NCI-H187 (cell line): Measurements from ENCODE around the gene RPAP3.

Experiments
- DNase-seq, 2 experiments: peaks; one replicate each; lab custom pipeline; 2025; lab: John Stamatoyannopoulos, UW

RPAP3 gene

DNA sequence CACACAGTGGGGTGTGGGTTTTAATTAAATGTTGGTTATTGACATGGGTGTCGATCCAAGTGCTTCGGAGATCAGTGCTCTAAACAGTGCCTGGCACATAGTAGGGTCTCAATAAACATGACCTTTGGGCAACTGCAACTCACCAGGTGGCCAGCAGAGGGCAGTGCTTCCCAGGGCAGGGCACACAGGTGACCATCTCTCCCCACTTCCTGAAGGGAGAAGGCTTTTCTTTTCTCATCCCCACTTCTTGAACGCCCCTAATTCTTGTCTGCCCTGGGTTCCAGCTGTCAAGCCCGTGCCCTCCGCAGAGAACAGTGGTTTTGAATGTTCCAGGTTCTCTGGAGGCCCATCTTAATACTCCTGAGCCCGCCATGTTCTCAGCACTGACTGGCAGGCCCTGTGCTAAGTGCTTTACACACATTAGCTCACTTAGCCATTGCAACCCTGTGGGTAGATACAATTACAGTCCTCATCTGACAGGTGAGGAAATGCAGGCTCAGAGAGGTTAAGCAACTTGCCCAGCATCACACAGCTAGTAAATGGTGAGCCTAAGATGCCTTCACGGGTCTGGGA, 36.5 kb upstream of the RPAP3 start:
- DNase-seq = no peak

DNA sequence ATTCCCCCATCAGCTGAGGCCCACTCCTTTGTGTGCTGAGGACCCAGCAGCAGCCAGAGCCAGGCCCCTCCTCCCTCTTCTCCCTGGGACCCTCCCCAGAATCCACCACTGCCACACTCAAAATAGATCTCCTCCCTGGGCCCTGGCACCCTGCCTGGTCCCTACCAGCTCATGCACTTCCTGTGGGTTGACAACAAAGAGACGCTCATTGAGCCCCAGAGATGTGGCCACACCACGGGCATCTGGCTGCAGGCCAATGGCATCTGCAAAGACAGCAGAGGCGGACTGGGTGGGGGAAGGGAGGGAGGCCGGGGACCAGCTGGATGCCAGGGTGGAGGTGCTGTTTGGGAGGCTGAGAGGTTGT, 35.5 kb upstream of the RPAP3 start:
- DNase-seq = peak in 1 of 2 experiments; percentile 13

DNA sequence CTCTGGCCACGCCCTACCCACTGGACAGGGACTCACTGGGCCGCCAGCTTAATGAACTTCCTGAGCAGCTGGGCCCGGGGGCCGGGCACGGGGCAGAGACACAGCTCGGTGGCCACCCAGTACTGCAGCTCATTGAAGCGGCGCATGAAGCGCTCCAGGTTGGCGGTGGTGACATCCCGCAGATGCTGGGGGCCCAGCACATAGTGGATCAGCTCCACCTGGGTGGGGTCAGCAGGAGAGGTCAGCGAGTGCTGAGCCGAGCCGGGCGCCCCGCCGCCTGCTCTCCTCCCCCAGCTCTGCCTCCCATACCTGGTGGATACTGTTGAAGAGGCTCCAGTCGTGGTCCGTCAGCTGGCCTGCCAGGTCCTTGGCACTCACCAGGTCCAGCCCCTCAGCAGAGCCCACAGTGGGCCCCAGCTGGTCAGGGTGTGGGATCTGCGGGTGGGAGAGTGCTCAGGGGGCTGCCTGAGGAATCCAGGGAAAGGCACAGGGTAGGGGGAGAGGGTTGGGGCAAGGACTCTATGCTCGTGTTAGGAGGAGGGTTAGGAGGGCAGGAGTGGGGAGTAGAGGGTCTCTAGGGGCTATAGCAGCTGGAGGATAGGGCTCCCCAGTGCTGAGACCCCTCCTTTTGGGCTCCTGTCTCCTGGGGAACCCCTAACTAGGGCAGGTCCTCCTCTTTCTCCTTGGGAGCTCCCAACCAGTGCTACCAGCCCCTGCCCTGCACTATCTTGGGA, 34.9 kb upstream of the RPAP3 start:
- DNase-seq = no peak

DNA sequence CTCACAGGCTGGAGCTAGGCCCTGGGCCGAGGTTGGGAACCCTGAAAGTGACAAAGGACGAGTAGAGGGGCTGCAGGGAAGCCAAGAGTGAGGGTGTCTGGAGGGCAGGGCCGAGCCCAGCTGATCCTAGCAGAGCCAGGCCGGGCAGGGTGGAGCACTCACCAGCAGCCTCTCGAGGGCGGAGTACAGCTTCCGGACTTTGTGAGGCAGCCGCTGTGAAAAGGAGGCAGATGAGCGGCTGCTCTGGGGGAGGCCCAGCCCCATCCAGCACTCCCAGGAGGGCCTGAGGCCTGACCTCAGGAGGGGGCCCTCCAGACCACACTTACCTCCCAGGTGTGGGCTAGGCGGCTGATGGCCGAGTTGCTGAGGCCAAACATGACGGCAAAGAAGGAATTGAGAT, 34.1 kb upstream of the RPAP3 start:
- DNase-seq = no peak

DNA sequence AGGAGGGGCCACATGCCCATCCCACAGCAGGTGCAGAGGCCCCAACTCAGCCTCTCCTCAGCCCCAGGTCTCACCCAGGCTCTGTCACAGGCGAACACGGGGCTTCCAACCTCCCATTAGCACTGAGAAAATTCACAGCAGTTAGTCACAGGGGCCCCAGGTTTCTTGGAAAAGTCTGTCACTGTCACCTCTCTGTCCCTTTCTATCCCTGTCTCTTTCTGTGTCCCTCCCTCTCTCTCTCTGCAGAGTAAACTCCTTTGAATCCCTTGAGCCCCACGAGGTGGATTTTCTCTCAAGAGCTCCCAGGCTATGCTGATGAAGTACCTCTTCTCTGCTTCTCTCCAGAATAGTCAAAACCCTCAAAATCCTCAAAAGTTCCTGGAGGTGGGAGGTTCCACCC, 33.5 kb upstream of the RPAP3 start:
- no peak for DNase-seq

DNA sequence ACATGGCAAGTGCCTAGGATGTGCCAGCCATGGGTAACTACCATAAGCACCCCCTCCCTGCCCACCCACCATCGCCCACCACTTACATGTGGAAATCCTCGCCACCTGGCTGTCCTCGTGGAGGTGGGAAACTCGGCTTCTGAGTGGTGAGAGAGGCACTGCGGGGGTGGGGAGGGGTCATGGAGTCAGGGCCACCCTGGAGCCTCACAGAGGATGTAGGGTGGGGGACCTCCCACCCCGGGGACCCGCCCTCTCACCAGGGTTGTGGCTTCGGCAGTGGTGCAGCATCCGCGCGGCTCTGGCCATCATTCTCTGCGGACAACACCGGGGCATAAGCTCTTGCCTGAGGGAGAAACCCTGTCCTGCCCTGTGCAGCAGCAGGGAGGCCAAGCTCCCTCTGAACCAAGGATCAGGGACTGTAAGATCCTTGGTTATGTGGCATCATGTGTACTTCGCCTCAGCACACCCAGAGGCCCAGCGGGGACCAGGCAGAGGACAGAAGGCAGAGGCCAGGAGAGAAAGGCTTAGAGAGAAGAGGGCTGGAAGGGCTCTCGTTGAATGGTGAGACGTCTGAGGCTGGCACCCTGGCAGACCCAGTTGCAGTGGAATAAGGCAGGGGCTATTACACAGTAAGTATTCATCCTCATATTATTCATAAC, 32.2 kb upstream of the RPAP3 start:
- DNase-seq = no peak

DNA sequence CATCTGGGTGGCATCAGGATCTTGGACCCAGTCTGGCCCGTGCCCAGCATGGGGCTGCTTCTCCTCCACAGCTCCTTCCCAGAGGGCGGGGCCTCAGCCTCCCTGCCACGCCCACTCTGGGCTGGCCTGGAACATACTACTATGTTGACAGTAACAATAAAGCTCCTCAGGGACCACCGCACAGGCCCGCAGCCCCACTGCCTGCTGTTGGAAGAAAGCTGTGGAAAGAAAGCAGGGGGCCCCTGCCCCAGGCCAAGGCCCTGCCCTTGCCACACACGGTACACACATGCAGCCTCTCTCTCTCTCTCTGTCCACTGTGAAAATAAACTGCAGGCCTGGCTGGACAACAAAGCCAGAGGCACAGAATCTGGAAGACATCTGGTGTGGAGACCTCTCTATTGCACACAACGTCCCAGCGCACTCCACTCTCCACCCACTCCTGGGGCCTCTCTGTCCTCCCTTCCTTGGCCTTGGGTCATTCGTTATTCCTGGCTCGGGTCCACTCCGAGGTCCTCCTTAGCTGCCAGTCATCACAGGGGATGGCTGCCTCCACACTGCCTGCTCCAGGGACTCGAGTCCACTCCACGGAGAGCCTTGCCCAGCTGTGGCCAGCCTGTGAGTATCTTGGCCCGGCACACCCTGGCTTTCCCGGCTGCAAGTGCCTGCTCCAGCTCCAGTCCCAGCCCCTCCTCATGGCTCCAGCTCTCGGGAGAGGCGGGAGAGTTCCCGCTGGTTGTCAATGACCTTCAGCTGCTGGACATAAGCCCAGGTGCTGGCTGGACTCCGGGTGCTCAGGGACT, 31.2 kb upstream of the RPAP3 start:
- no peak for DNase-seq

DNA sequence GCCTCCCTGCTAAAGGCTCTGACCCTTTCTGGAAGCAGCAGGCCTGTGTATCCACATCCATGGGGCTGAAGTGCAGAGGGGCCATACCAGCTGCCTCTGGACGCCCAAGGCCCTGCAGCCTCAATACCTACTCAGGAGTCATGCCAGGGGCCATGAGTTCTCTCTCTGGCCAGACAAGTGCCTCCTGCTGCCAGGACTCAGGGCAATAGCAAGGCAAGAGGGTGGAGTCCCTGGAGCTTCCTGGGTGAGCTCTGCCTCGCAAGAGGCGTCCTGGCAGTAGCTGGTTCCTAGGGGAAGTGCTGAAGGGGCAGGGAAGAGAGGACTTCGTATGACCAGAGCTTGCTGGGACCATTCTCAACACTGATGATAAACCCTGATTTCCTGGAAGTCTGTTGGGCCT, 30.4 kb upstream of the RPAP3 start:
- DNase-seq = no peak

DNA sequence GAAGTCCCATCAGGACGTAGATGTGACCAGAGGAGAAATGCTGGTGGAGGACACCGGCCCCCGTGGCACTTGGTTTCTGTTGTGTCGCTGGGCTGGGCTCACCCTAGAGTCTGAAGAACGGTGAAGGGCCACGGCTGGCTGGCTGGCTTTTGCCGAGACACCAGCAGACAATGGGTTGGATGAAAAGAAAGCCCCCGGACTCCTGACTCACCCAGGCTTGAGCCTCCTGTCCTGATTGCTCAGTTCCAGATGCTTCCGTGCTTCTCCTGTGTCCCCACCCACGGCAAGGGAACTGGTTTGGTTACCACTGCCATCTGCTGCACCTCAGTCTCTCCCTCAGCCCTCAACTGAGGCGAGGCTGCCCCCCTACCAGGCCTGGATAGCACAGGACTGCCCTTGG, 29.8 kb upstream of the RPAP3 start:
- no peak for DNase-seq

DNA sequence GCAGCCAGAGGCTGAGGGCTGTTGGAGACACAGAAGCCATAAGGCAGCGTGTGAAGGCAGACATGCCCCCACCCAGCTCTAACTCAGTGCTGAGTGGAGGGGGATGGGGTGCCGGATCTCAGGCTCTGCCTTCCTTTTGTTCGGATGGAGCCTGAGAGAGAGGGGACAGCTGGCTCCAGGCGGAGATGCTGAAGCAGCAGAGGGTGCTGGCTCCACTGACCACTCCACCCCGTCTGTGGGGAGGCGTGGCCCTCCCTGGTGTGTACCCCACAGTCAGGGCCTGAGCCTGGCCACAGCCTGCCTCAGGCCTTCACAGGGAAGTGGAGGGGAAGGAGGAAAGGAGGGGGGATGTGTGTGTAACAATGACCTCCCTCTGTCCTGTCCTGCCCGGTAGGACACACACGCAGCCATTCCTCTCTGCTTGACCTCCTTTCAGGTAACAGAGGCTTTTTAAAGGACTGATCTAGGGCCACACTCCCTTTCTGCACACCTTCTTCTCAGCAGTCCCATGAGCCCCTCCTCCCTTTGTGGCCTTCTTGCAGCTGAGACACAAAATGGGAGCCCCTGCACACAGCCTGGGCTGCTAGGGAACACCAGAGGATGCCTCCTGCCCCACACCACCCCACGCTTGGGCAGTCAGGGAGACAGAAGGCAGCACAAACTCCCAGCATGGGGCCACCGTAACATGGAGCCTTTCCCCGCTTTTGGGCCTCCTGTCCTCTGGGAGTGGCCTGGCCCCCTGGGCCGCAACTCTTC, 29.1 kb upstream of the RPAP3 start:
- DNase-seq = no peak

DNA sequence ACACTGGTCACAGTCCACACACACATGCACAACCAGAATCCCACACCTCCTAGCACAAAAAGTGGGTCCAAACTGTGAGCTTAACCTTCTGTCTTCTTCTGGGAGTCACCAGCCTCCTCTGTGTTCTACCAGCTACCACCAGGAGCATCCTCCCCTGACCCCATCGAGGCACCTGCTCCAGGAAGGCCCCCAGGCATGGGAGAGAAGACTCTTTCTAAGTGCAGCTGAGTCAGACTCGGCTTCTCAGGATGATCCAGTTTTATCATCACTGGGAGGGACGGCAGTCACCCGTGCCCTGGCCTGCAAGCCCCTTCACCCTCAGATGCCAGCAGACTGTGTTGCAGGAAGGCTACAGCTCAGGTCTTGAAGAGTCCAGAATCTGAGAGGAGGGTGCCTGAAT, 27.3 kb upstream of the RPAP3 start:
- no peak for DNase-seq

DNA sequence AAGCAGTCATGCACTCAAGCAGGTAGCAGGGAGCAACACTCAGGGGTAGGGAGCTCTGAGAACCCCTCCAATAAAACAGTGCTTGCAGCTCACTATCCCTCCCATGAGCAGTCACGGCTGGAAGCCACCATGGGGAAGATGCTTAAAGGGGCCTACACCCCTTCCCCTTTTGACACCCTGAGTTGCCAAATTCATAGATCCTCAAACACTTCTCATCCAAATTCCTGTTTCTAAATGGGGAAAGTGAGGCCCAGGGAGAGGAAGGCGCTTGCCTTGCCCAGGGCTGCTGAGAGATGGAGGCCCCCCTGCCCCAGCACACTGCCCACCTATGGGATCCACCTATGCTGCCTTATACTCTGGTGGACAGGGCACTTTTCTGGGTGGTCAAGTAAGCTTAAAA, 26.7 kb upstream of the RPAP3 start:
- no peak for DNase-seq

DNA sequence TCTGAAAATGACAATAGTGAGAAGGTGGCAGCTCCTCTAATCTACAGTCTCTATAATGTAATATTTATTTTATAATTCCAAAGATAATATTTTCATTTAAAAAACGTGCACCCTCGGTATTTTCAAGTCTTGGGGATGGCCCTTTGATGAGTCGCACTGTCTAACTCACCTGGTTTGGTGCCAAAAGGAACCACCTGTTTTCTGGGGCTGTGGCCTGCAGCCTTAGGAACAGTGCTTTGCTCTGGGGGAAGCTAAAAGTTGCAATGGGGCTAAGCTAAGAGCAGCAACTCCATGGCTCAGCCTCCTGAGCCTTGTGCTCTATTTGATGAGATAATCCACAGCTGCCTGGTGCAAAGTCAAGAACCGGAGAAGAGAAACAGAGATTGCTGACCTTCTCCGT, 25.9 kb upstream of the RPAP3 start:
- no peak for DNase-seq

DNA sequence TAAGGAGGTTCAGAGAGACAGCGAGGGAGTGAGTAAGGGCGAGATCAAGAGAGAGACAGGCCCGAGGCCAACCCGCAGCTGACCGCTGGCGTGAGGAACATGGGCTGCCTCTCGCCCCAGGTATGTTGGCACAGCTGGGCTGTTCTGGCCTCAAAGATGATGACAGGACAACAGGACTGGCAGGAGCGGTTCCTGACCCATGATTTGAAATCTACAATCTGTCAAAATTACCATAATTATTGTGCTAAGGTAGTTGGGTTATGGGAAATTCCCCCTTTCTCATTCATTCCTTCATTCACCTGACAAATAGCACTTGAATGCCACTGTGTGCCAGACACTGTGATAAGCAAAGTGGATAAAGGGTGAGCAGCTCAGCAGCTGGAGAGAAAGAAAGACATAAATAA, 24.5 kb upstream of the RPAP3 start:
- no peak for DNase-seq

DNA sequence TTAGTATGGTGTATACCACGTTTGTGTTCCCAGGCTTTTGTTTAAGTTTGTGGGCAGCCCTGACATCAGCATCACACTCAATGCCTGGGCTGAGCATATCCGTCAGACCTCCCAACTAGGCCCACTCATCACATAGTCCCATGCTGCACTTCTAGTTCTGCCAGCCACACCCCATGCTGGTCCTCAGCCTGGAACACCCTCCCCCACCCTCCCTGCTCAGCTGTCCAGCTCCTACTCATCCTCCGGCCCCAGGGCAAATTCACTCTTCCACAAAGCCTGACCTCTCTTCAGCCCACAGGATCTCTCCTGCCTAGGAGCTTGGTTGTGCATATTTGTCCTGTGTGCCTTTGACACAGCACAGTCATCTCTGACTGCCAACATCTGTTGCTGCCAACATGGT, 23.4 kb upstream of the RPAP3 start:
- DNase-seq = no peak

DNA sequence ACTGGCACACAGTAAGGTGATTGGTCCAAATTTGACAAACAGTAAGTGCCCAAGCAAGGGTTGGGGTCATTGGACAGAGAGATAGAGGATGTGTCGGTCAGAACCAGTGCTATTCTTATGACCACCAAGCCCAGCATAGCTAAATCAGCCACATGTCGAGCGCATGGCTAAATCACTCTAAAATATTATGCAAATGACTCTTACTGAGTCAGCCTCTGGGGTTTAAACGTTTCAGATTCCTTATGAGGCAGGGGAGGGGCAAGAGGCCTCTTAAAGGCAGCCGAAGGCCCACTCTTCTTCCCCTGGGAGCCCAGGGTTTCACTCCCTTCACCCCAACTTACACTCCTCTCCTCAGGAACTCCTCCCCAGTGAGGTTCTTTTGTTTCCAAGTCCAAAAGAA, 20.1 kb upstream of the RPAP3 start:
- no peak for DNase-seq

DNA sequence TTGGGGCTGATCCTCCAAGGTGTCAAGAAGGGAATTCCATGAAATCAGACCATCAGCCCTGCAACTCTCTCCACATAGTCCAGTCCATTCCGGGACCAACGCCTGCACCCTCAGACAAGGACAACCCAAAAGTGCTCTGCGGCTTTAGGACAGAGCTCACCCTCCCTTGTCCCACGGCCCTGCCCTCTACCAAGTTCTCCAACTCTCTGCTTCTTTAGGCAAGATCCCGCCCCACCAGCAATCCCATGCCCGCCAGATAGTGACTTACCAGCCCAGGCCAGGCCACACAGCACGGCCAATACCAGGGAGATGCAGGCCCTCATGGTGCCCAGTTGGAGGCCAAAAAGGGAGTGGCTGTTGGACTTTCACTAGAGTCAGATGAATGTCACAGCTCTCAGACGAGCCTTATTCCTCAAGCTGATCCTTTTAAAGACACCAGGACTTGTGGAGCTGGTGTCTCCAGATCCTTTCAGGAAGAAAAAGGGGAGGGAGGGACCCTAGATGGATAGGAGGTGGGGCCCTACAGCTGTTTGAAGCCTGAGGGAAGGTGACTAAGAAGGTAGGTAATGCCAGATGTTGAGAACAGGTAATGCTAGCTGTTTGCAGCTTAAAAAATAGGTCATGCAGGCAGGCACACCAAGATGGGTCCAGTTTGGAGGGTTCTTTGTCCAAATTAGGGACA, 19.4 kb upstream of the RPAP3 start, which contains the start of gene ENDOU:
Gene ENDOU, minus strand, starts transcription at position 400 of the 682 bp plus-strand sequence. Its CDS starts 77 bp downstream, at position 323.
- DNase-seq = no peak

DNA sequence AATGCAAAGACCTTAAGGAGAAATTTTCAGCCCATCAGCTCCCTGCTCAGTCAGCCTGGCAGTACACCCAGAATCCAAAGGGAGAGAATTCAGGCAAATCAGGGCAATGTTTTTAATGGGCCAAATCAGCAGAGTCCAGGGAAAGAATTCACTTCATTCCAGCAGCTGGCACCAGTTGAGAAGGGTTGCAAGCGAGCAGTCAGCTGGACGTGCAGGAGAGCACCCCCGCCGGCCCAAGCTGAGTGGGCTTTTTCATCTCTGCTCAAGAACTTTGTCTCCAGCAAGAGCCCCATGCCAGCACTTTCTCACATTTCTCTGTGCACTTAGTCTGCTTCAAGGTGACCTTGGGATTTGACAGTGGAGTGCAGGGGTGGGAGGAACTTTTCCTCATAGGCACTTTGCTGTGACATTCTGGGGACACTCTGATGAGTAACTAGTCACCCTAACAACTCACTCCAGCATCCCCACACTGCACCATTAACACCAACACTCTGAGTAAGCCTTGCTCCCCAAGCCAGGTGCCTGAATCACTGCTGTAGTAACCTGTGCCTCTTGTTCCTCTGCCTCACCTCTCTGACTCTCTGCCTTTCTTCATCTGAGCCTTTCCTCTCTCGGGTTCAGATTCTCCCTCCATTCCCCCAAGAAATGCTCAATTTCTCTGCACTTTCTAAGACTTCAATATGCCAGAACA, 17.3 kb upstream of the RPAP3 start:
- no peak for DNase-seq

DNA sequence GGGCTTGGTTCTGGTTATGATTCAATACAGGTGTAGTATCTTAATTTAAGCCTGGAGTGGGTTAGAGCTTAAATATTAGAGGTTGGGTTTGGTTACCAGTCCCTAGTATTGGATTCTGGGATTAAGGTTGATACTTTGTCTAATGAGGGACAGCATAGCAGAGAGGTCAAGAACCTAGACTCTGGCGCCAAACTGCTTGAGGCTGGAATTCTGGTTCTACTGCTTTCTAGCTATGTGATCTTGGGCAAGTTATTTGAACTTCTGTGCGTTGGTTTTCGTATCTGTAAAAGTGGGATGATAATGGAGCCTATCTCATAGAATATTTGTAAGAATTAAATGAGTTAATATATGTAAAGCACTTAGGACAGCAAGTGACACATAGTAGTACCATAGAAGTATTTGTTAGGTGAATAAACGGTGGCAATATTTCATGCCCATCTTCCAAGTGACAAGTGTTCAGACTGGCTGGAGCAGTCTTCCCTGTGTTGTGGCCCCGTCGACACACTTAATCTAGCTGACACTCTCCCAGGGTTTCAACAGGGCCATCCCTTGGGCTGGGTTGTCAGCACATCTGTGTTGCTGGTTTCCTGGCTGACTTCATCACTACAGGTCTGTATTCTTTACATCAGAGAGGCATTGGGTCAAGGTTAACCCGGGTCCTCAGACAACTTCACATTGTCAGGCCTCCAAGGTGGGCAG, 16.5 kb upstream of the RPAP3 start:
- DNase-seq = no peak

DNA sequence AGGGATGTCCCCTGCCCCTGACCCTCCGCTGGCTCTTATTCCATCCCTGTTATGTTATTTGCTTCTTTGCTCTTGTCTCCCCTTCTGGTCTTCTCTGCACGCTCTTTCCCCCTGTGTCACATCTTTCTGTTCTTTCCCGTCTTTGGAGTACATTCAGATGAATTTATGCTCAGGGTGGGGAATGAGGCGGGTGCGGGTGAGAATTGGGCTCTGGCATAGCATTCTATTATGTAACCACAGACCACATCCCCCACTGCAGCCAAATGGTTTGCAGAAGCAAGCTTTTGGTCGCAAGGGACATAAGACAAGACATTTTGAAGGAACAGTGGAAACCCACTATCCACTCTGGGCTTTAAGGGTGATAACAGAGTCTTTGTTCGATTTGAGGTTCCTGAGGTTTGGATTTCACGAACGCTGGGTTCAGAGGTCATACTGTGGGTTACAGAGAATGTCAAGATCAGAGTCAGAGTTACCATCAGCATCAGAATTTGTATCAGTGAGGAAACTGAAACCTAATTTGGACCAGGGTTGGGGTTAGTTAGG, 15.7 kb upstream of the RPAP3 start:
- no peak for DNase-seq
